ENCODE results near the gene GRIK3.

The GRIK3 gene

GRCh38 chr1:36922593-36923426 lies 111.5 kb downstream of the GRIK3 start:
- WGBS (ENCODE audit: extremely low coverage, insufficient coverage, insufficient read length) = no CpG with 5 or more reads among the region's 11 CpGs
- no peak overlapping the region for H4K91ac ChIP-seq (ENCODE audit: low read depth, low read length)
- no peaks in the 10 kb centered on the region for H3K36me3 ChIP-seq (ENCODE audit: control insufficient read depth in 1 of 2, insufficient read depth in 2 of 2, low read length in 2 of 2)

GRCh38 chr1:36922071-36922470 lies 112.2 kb downstream of the GRIK3 start:
- H3K36me3 ChIP-seq (ENCODE audit: control insufficient read depth in 1 of 2, insufficient read depth in 2 of 2, low read length in 2 of 2) = no peaks in the 10 kb centered on the region
- no peaks in the 10 kb centered on the region for H3K27me3 ChIP-seq (ENCODE audit: insufficient read depth, low read length)
- no peaks in the 10 kb centered on the region for H3K4me1 ChIP-seq (ENCODE audit: control insufficient read depth in 1 of 2, insufficient read depth in 2 of 2, low read length in 2 of 2)
- WGBS (ENCODE audit: extremely low coverage, insufficient coverage, insufficient read length) = no CpG with 5 or more reads among the region's 5 CpGs
- H3K18ac ChIP-seq (ENCODE audit: low read length) = no peak overlapping the region
- no peak overlapping the region for H3K23ac ChIP-seq (ENCODE audit: low read length)
- no peak overlapping the region for H3K14ac ChIP-seq (ENCODE audit: low read length)
- H3K27ac ChIP-seq (ENCODE audit: low read depth, low read length) = no peak overlapping the region
- no peak overlapping the region for H2AFZ ChIP-seq (ENCODE audit: insufficient read depth, low read length, poor library complexity)
- H3K9ac ChIP-seq (ENCODE audit: low read length) = no peak overlapping the region
- DNase-seq = no peak
- no peak overlapping the region for H4K91ac ChIP-seq (ENCODE audit: low read depth, low read length)
- no peaks in the 10 kb centered on the region for H3K79me1 ChIP-seq (ENCODE audit: low read length)
- no peak overlapping the region for H2BK120ac ChIP-seq (ENCODE audit: insufficient read depth, low read length, poor library complexity)
- no peak overlapping the region for H4K8ac ChIP-seq (ENCODE audit: low read depth, low read length)
- H2AK5ac ChIP-seq (ENCODE audit: low read length) = no peak overlapping the region
- no peaks in the 10 kb centered on the region for H3K79me2 ChIP-seq (ENCODE audit: control insufficient read depth, insufficient read depth, low read length, poor library complexity)
- H2BK12ac ChIP-seq (ENCODE audit: low read length) = no peak overlapping the region
- no peak overlapping the region for H4K12ac ChIP-seq (ENCODE audit: low read depth, low read length)
- H3K9me3 ChIP-seq (ENCODE audit: insufficient read depth, low read depth, low read length) = no peaks in the 10 kb centered on the region
- H3K4ac ChIP-seq (ENCODE audit: low read depth, low read length) = no peak overlapping the region
- no peak overlapping the region for H2BK5ac ChIP-seq (ENCODE audit: low read depth, low read length, poor library complexity)
- H3K4me2 ChIP-seq (ENCODE audit: low read length) = no peak overlapping the region
- no peak overlapping the region for H3K4me3 ChIP-seq (ENCODE audit: low read depth, low read length)

More at GRCh38 chr1:36922593-36923426, 111.5 kb downstream of the GRIK3 start:
- Histone ChIP-seq H2AK5ac (ENCODE audit: low read length) (no peak overlapping the region), H3K18ac (ENCODE audit: low read length) (no peak overlapping the region), H3K4me1 (ENCODE audit: control insufficient read depth in 1 of 2, insufficient read depth in 2 of 2, low read length in 2 of 2) (no peaks in the 10 kb centered on the region), H3K23ac (ENCODE audit: low read length) (no peak overlapping the region), H3K14ac (ENCODE audit: low read length) (no peak overlapping the region), H2BK120ac (ENCODE audit: insufficient read depth, low read length, poor library complexity) (no peak overlapping the region), H2AFZ (ENCODE audit: insufficient read depth, low read length, poor library complexity) (no peak overlapping the region), H2BK12ac (ENCODE audit: low read length) (no peak overlapping the region), H4K8ac (ENCODE audit: low read depth, low read length) (no peak overlapping the region), H2BK5ac (ENCODE audit: low read depth, low read length, poor library complexity) (no peak overlapping the region), H3K9me3 (ENCODE audit: insufficient read depth, low read depth, low read length) (no peaks in the 10 kb centered on the region), H3K27me3 (ENCODE audit: insufficient read depth, low read length) (no peaks in the 10 kb centered on the region), H3K79me1 (ENCODE audit: low read length) (no peaks in the 10 kb centered on the region), H3K79me2 (ENCODE audit: control insufficient read depth, insufficient read depth, low read length, poor library complexity) (no peaks in the 10 kb centered on the region), H3K4ac (ENCODE audit: low read depth, low read length) (no peak overlapping the region), H3K9ac (ENCODE audit: low read length) (no peak overlapping the region), H4K12ac (ENCODE audit: low read depth, low read length) (no peak overlapping the region), H3K27ac (ENCODE audit: low read depth, low read length) (no peak overlapping the region), H3K4me2 (ENCODE audit: low read length) (no peak overlapping the region), H3K4me3 (ENCODE audit: low read depth, low read length) (no peak overlapping the region)
- DNase-seq = no peak

GRCh38 chr1:36920801-36921405 lies 113.4 kb downstream of the GRIK3 start:
- no peak overlapping the region for H4K91ac ChIP-seq (ENCODE audit: low read depth, low read length)
- H3K27me3 ChIP-seq (ENCODE audit: insufficient read depth, low read length) = no peaks in the 10 kb centered on the region
- no peak overlapping the region for H2BK5ac ChIP-seq (ENCODE audit: low read depth, low read length, poor library complexity)
- no peaks in the 10 kb centered on the region for H3K36me3 ChIP-seq (ENCODE audit: control insufficient read depth in 1 of 2, insufficient read depth in 2 of 2, low read length in 2 of 2)
- H3K4me1 ChIP-seq (ENCODE audit: control insufficient read depth in 1 of 2, insufficient read depth in 2 of 2, low read length in 2 of 2) = no peaks in the 10 kb centered on the region
- WGBS (ENCODE audit: extremely low coverage, insufficient coverage, insufficient read length) = no CpG with 5 or more reads among the region's 6 CpGs
- H3K79me1 ChIP-seq (ENCODE audit: low read length) = no peaks in the 10 kb centered on the region
- H4K8ac ChIP-seq (ENCODE audit: low read depth, low read length) = no peak overlapping the region
- H3K14ac ChIP-seq (ENCODE audit: low read length) = no peak overlapping the region
- H2BK12ac ChIP-seq (ENCODE audit: low read length) = no peak overlapping the region
- no peak overlapping the region for H3K4ac ChIP-seq (ENCODE audit: low read depth, low read length)
- no peak overlapping the region for H3K4me2 ChIP-seq (ENCODE audit: low read length)
- H3K9ac ChIP-seq (ENCODE audit: low read length) = no peak overlapping the region
- no peaks in the 10 kb centered on the region for H3K79me2 ChIP-seq (ENCODE audit: control insufficient read depth, insufficient read depth, low read length, poor library complexity)
- H2AFZ ChIP-seq (ENCODE audit: insufficient read depth, low read length, poor library complexity) = no peak overlapping the region
- H3K9me3 ChIP-seq (ENCODE audit: insufficient read depth, low read depth, low read length) = no peaks in the 10 kb centered on the region
- no peak overlapping the region for H3K18ac ChIP-seq (ENCODE audit: low read length)
- DNase-seq = no peak
- H3K23ac ChIP-seq (ENCODE audit: low read length) = no peak overlapping the region
- no peak overlapping the region for H3K4me3 ChIP-seq (ENCODE audit: low read depth, low read length)
- no peak overlapping the region for H4K12ac ChIP-seq (ENCODE audit: low read depth, low read length)
- no peak overlapping the region for H2AK5ac ChIP-seq (ENCODE audit: low read length)
- H3K27ac ChIP-seq (ENCODE audit: low read depth, low read length) = no peak overlapping the region
- no peak overlapping the region for H2BK120ac ChIP-seq (ENCODE audit: insufficient read depth, low read length, poor library complexity)

GRCh38 chr1:36920371-36920770 lies 113.9 kb downstream of the GRIK3 start:
- H3K4me2 ChIP-seq (ENCODE audit: low read length) = no peak overlapping the region
- H4K12ac ChIP-seq (ENCODE audit: low read depth, low read length) = no peak overlapping the region
- no peak for DNase-seq
- H3K4ac ChIP-seq (ENCODE audit: low read depth, low read length) = no peak overlapping the region
- no peak overlapping the region for H4K8ac ChIP-seq (ENCODE audit: low read depth, low read length)
- H3K27ac ChIP-seq (ENCODE audit: low read depth, low read length) = no peak overlapping the region
- no peaks in the 10 kb centered on the region for H3K36me3 ChIP-seq (ENCODE audit: control insufficient read depth in 1 of 2, insufficient read depth in 2 of 2, low read length in 2 of 2)
- WGBS (ENCODE audit: extremely low coverage, insufficient coverage, insufficient read length) = no CpG with 5 or more reads among the region's 3 CpGs
- H3K23ac ChIP-seq (ENCODE audit: low read length) = no peak overlapping the region
- no peak overlapping the region for H2BK120ac ChIP-seq (ENCODE audit: insufficient read depth, low read length, poor library complexity)
- H3K27me3 ChIP-seq (ENCODE audit: insufficient read depth, low read length) = no peaks in the 10 kb centered on the region
- H3K9ac ChIP-seq (ENCODE audit: low read length) = no peak overlapping the region
- no peaks in the 10 kb centered on the region for H3K9me3 ChIP-seq (ENCODE audit: insufficient read depth, low read depth, low read length)
- no peaks in the 10 kb centered on the region for H3K4me1 ChIP-seq (ENCODE audit: control insufficient read depth in 1 of 2, insufficient read depth in 2 of 2, low read length in 2 of 2)
- no peak overlapping the region for H4K91ac ChIP-seq (ENCODE audit: low read depth, low read length)
- no peaks in the 10 kb centered on the region for H3K79me2 ChIP-seq (ENCODE audit: control insufficient read depth, insufficient read depth, low read length, poor library complexity)
- H2AK5ac ChIP-seq (ENCODE audit: low read length) = no peak overlapping the region
- no peaks in the 10 kb centered on the region for H3K79me1 ChIP-seq (ENCODE audit: low read length)
- H3K14ac ChIP-seq (ENCODE audit: low read length) = no peak overlapping the region
- H3K4me3 ChIP-seq (ENCODE audit: low read depth, low read length) = no peak overlapping the region
- H3K18ac ChIP-seq (ENCODE audit: low read length) = no peak overlapping the region
- H2BK5ac ChIP-seq (ENCODE audit: low read depth, low read length, poor library complexity) = no peak overlapping the region
- H2BK12ac ChIP-seq (ENCODE audit: low read length) = no peak overlapping the region
- H2AFZ ChIP-seq (ENCODE audit: insufficient read depth, low read length, poor library complexity) = no peak overlapping the region
